Astrocyte of the spinal cord (primary cell): ENCODE data around the gene SLC2A10.

Experiments
- DNase-seq: peaks from one replicate; pipeline ENCODE4 v3.0.0; 2011; ENCODE audit warnings: low read depth, low spot score
- H3K4me3 ChIP-seq: 2 replicates; pipeline ENCODE4 v1.5.1; 2011; ENCODE audit warnings: low read depth, mild to moderate bottlenecking, low read length, moderate library complexity
- CTCF ChIP-seq: IDR thresholded peaks from 2 replicates; pipeline ENCODE4 v1.5.1; 2012; ENCODE audit warnings: low read depth, mild to moderate bottlenecking, low read length, inconsistent platforms
- in situ Hi-C: cut with HindIII; loops from 2 replicates; pipeline ENCODE4 v1.10.0; 2017; ENCODE audit warnings: low sequenced_read_pairs

SLC2A10 gene

GRCh38 chr20:46695892-46696291 is 13.6 kb upstream of the SLC2A10 start:
- in situ Hi-C loops: no loop called here
- DNase-seq: peak; percentile 45
- H3K4me3 ChIP-seq: no peak overlapping the region
- TF ChIP-seq CTCF: no peak

GRCh38 chr20:46696791-46697279 is 12.6 kb upstream of the SLC2A10 start:
- no peak for DNase-seq
- in situ Hi-C loops: no loop called here
- TF ChIP-seq CTCF: no peak
- no peak overlapping the region for H3K4me3 ChIP-seq

- no peak for DNase-seq
- in situ Hi-C loops: no loop called here
- TF ChIP-seq CTCF: no peak
- H3K4me3 ChIP-seq: no peak overlapping the region
These were observed 10.7 kb upstream of the SLC2A10 start for GRCh38 chr20:46698788-46699187.

GRCh38 chr20:46699651-46700359 is 9.6 kb upstream of the SLC2A10 start:
- peak; percentile 74 for TF ChIP-seq CTCF
- no peak for DNase-seq
- no peak overlapping the region for H3K4me3 ChIP-seq
- in situ Hi-C loops: no loop called here

- no peak for DNase-seq
- TF ChIP-seq CTCF: no peak
- no peak overlapping the region for H3K4me3 ChIP-seq
- in situ Hi-C loops: no loop called here
These were observed 9.0 kb upstream of the SLC2A10 start for GRCh38 chr20:46700481-46700880.

GRCh38 chr20:46701057-46701456 is 8.4 kb upstream of the SLC2A10 start:
- in situ Hi-C loops: no loop called here
- no peak for TF ChIP-seq CTCF
- no peak overlapping the region for H3K4me3 ChIP-seq
- DNase-seq: no peak
